GM12878 (cell line): ENCODE results near the gene REM2. TPM values are rescaled to one million over a fixed set of nuclear protein-coding genes. Genes with fewer than 3 reads are reported as not detected.
A peak's percentile ranks its signal among the peaks of the same experiment; 100 is the strongest.

ENCODE experiments used
- ATF7 ChIP-seq: fragments of 450-650 bp; IDR thresholded peaks from 2 replicates; pipeline ENCODE4 v1.6.1; 2016; ENCODE audit warnings: low read depth, mild to moderate bottlenecking
- EP300 ChIP-seq, 2 experiments: fragments of 150-350 bp in 1 of 2; IDR thresholded peaks; 2 replicates each; pipeline ENCODE4 v1.6.1; 2011 to 2012; ENCODE audit warnings: low read depth in 2 of 2, low read length in 2 of 2, borderline replicate concordance in 1 of 2, improper control_type of control experiment in 1 of 2, inconsistent platforms in 1 of 2; ENCODE audit not compliant: control insufficient read depth in 1 of 2
- ETV6 ChIP-seq, 2 experiments: fragments of 450-650 bp in 1 of 2; IDR thresholded peaks in 1 of 2; conservative IDR thresholded peaks in 1 of 2; 2 replicates each; pipeline ENCODE4 v1.6.1; 2014; ENCODE audit warnings: antibody characterized with exemption in 1 of 2, borderline replicate concordance in 1 of 2, low read depth in 1 of 2, mild to moderate bottlenecking in 1 of 2, moderate library complexity in 1 of 2
- MYC ChIP-seq: IDR thresholded peaks from 2 replicates; pipeline ENCODE4 v1.6.1; 2011; ENCODE audit warnings: mild to moderate bottlenecking, low read length, moderate library complexity, inconsistent platforms; ENCODE audit not compliant: insufficient read depth, insufficient replicate concordance, insufficient read length, severe bottlenecking
- NFIC ChIP-seq: IDR thresholded peaks from 2 replicates; pipeline ENCODE4 v1.6.1; 2012; ENCODE audit warnings: low read depth, mild to moderate bottlenecking, inconsistent platforms, low read length, moderate library complexity
- NR2C2 ChIP-seq: IDR thresholded peaks from 2 replicates; pipeline ENCODE4 v1.6.1; 2011; ENCODE audit warnings: borderline replicate concordance, low read depth; ENCODE audit not compliant: control insufficient read depth, insufficient read length
- PAX5 ChIP-seq: IDR thresholded peaks from 2 replicates; pipeline ENCODE4 v1.6.1; 2011; ENCODE audit warnings: low read depth, low read length, borderline replicate concordance
- RCOR1 ChIP-seq: conservative IDR thresholded peaks from 2 replicates; pipeline ENCODE4 v1.6.1; 2012; ENCODE audit warnings: low read depth, low read length, improper control_type of control experiment
- RUNX3 ChIP-seq: IDR thresholded peaks from 2 replicates; pipeline ENCODE4 v1.6.1; 2012; ENCODE audit warnings: low read length, inconsistent platforms
- SPI1 ChIP-seq: IDR thresholded peaks from 2 replicates; pipeline ENCODE4 v1.6.1; 2011; ENCODE audit warnings: low read depth, mild to moderate bottlenecking, low read length, moderate library complexity, borderline replicate concordance; ENCODE audit not compliant: insufficient read depth
- STAT3 ChIP-seq: IDR thresholded peaks from 2 replicates; pipeline ENCODE4 v1.6.1; 2011; ENCODE audit warnings: low read depth, low read length, improper control_type of control experiment
- TARDBP ChIP-seq: IDR thresholded peaks from 2 replicates; pipeline ENCODE4 v1.6.1; 2016; ENCODE audit warnings: borderline replicate concordance
- TCF3 ChIP-seq: IDR thresholded peaks from 2 replicates; pipeline ENCODE4 v1.6.1; 2012; ENCODE audit warnings: low read depth, mild to moderate bottlenecking, low read length, borderline replicate concordance; ENCODE audit not compliant: insufficient read depth
- YY1 ChIP-seq: IDR thresholded peaks from 2 replicates; pipeline ENCODE4 v1.6.1; 2011; ENCODE audit warnings: low read depth, mild to moderate bottlenecking, low read length
- ZNF217 ChIP-seq: fragments of 450-650 bp; IDR thresholded peaks from 2 replicates; pipeline ENCODE4 v1.6.1; 2017; ENCODE audit warnings: antibody characterized with exemption, mild to moderate bottlenecking
- ZNF24 ChIP-seq: fragments of 450-650 bp; IDR thresholded peaks from 2 replicates; pipeline ENCODE4 v1.6.1; 2017; ENCODE audit warnings: antibody characterized with exemption, mild to moderate bottlenecking
- polyA plus RNA-seq, 11 experiments: library from polyadenylated mRNA; depleted of rRNA in 4 of 11; unstranded in 6 of 11; stranded (reverse) in 5 of 11; fragments of >200 nt; fragmentation: Nextera tagmentation in 4 of 11; fragmentation: Illumina TruSeq in 1 of 11; extraction: Ambion mirVana in 4 of 11; extraction: Trizol in 1 of 11; gene quantifications; 1 replicate in 1 of 11; 2 replicates in 10 of 11; pipeline versions ENCODE4 v1.2.1 to v1.2.3, GENCODE V29; 2011 to 2016; ENCODE audit warnings: inconsistent platforms in 2 of 11, missing spikeins in 2 of 11, low read depth in 1 of 11
- total RNA-seq, 4 experiments: library from RNA; depleted of rRNA in 3 of 4; stranded (reverse); fragments of >200 nt in 3 of 4; fragmentation: Illumina TruSeq in 1 of 4; extraction: Trizol in 1 of 4; gene quantifications; 2 replicates each; pipeline versions ENCODE4 v1.2.1 to v1.2.3, GENCODE V29; 2013 to 2021
- TF ChIP-seq, protein P1 (sequence below): IDR thresholded peaks from 2 replicates; pipeline ENCODE4 v1.6.1; 2012; ENCODE audit warnings: improper control_type of control experiment, low read depth, low read length; ENCODE audit not compliant: insufficient replicate concordance
- TF ChIP-seq, protein P2 (sequence below): fragments of 450-650 bp; IDR thresholded peaks from 2 replicates; pipeline ENCODE4 v1.6.1; 2018; ENCODE audit warnings: borderline replicate concordance, mild to moderate bottlenecking; ENCODE audit not compliant: partially characterized antibody
- TF ChIP-seq, protein P3 (sequence below): fragments of 450-650 bp; IDR thresholded peaks from 2 replicates; pipeline ENCODE4 v1.6.1; 2017; ENCODE audit warnings: low read depth, mild to moderate bottlenecking, moderate library complexity

The REM2 gene
- total and polyA plus RNA-seq, 10 of the 15 experiments (the other 5 are each of a cell fraction or from before 2014, with no cell fraction given): 0.27 to 1.5 (median 0.83) TPM

DNA sequence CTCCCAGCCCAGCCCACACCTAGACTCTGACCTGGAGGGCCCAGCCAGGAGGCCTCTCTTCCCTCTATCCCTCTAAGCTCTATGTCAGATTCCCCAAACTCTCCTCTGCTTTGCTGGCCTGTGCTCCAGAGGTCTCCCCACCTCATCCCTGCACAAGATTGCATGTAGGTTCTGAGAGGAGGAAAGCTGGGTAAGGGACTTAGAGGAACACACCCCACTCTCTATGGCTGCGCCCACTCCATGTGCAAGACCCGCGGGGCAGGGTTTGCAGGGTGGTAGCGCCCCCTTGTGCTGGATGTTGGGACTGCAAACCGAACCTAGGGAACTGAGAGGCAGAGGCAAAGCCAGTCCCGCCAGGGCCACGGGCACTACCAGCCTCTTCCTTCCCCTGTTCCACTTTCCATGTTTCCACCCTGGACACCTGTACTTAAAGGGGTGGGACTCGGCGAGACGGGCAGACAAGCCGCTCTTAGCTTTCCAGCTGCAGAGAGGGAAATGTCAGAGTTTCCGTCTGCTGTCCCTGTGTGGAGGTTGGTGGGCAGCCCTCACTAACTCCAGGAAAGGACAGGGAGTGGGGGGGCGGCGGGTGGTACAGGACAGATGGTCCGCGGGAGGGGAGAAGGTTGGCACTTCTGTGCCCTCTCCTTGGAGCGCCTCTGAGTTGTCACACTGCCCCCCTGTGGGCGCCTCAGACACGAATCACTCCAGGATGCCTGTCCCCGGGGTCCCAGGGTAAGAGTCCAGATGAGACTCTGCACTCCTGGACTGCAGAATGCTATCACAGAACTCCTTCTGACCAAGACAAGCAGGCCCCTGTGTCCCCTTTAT, 29.9 kb upstream of the REM2 start (continued):
- TF ChIP-seq, protein P1, sequence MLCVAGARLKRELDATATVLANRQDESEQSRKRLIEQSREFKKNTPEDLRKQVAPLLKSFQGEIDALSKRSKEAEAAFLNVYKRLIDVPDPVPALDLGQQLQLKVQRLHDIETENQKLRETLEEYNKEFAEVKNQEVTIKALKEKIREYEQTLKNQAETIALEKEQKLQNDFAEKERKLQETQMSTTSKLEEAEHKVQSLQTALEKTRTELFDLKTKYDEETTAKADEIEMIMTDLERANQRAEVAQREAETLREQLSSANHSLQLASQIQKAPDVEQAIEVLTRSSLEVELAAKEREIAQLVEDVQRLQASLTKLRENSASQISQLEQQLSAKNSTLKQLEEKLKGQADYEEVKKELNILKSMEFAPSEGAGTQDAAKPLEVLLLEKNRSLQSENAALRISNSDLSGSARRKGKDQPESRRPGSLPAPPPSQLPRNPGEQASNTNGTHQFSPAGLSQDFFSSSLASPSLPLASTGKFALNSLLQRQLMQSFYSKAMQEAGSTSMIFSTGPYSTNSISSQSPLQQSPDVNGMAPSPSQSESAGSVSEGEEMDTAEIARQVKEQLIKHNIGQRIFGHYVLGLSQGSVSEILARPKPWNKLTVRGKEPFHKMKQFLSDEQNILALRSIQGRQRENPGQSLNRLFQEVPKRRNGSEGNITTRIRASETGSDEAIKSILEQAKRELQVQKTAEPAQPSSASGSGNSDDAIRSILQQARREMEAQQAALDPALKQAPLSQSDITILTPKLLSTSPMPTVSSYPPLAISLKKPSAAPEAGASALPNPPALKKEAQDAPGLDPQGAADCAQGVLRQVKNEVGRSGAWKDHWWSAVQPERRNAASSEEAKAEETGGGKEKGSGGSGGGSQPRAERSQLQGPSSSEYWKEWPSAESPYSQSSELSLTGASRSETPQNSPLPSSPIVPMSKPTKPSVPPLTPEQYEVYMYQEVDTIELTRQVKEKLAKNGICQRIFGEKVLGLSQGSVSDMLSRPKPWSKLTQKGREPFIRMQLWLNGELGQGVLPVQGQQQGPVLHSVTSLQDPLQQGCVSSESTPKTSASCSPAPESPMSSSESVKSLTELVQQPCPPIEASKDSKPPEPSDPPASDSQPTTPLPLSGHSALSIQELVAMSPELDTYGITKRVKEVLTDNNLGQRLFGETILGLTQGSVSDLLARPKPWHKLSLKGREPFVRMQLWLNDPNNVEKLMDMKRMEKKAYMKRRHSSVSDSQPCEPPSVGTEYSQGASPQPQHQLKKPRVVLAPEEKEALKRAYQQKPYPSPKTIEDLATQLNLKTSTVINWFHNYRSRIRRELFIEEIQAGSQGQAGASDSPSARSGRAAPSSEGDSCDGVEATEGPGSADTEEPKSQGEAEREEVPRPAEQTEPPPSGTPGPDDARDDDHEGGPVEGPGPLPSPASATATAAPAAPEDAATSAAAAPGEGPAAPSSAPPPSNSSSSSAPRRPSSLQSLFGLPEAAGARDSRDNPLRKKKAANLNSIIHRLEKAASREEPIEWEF: no peak
- TF ChIP-seq MYC (no peak), ZNF217 (no peak), RUNX3 (no peak; the same call in none of the 2 replicates), STAT3 (no peak), ZNF24 (no peak), TCF3 (0 out of 2 replicates have a peak, but pooled peaks have one; percentile 41), SPI1 (peak; percentile 31; the same call in 1 of the 2 replicates), TARDBP (0 out of 2 replicates have a peak, but pooled peaks have one; percentile 49), NFIC (no peak), EP300 (IDR thresholded peaks at IDR 0.05; ENCODE audit: borderline replicate concordance in 1 of 2, control insufficient read depth in 1 of 2, low read depth in 2 of 2, low read length in 2 of 2) (no peak), PAX5 (0 out of 2 replicates have a peak, but pooled peaks have one; percentile 27), NR2C2 (no peak), YY1 (peak; percentile 89), ATF7 (0 out of 2 replicates have a peak, but pooled peaks have one; percentile 53), ETV6 (conservative IDR thresholded peaks at IDR 0.05 in 1 of 2, IDR thresholded peaks at IDR 0.05 in 1 of 2; ENCODE audit: borderline replicate concordance in 1 of 2, low read depth in 1 of 2) (no peak), RCOR1 (0 out of 2 replicates have a peak, but pooled peaks have one; percentile 20)
- TF ChIP-seq, protein P2, sequence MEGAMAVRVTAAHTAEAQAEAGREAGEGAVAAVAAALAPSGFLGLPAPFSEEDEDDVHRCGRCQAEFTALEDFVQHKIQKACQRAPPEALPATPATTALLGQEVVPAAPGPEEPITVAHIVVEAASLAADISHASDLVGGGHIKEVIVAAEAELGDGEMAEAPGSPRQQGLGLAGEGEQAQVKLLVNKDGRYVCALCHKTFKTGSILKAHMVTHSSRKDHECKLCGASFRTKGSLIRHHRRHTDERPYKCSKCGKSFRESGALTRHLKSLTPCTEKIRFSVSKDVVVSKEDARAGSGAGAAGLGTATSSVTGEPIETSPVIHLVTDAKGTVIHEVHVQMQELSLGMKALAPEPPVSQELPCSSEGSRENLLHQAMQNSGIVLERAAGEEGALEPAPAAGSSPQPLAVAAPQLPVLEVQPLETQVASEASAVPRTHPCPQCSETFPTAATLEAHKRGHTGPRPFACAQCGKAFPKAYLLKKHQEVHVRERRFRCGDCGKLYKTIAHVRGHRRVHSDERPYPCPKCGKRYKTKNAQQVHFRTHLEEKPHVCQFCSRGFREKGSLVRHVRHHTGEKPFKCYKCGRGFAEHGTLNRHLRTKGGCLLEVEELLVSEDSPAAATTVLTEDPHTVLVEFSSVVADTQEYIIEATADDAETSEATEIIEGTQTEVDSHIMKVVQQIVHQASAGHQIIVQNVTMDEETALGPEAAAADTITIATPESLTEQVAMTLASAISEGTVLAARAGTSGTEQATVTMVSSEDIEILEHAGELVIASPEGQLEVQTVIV: peak; percentile 19
- TF ChIP-seq, protein P3, sequence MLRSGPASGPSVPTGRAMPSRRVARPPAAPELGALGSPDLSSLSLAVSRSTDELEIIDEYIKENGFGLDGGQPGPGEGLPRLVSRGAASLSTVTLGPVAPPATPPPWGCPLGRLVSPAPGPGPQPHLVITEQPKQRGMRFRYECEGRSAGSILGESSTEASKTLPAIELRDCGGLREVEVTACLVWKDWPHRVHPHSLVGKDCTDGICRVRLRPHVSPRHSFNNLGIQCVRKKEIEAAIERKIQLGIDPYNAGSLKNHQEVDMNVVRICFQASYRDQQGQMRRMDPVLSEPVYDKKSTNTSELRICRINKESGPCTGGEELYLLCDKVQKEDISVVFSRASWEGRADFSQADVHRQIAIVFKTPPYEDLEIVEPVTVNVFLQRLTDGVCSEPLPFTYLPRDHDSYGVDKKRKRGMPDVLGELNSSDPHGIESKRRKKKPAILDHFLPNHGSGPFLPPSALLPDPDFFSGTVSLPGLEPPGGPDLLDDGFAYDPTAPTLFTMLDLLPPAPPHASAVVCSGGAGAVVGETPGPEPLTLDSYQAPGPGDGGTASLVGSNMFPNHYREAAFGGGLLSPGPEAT: peak; percentile 49; the same call in 1 of the 2 replicates
